Upper lobe of left lung (tissue), 4 donors: ENCODE measurements around the gene SLITRK3.

Source experiments
- CTCF ChIP-seq, 6 experiments: fragments of 450-650 bp in 4 of 6; fragments of 200-600 bp in 2 of 6; sonication (generic) in 2 of 6; IDR thresholded peaks; one replicate each; pipeline ENCODE4 v1.5.1; 2016 to 2019; ENCODE audit warnings: antibody characterized with exemption in 6 of 6
- POLR2AphosphoS5 ChIP-seq, 2 donors: sonication (generic); formaldehyde crosslinking; IDR thresholded peaks; one replicate each; pipeline ENCODE4 v1.5.1; 2017; ENCODE audit warnings: antibody characterized with exemption in 2 of 2

- TF ChIP-seq POLR2AphosphoS5 (IDR thresholded peaks at IDR 0.05) = no peak
- TF ChIP-seq CTCF (IDR thresholded peaks at IDR 0.05) = no peak
These were observed 26.8 kb downstream of the SLITRK3 start for GRCh38 chr3:165169368-165169767.
